Measurements from ENCODE around the gene CAMSAP2.

- TF ChIP-seq CTCF (IDR thresholded peaks at IDR 0.05; ENCODE audit: low read depth, low read length) (no peak), MAX (IDR thresholded peaks at IDR 0.05; ENCODE audit: low read depth, low read length) (no peak), POLR2A (IDR thresholded peaks at IDR 0.05; ENCODE audit: extremely low read depth, insufficient read length) (no peak), MYC (IDR thresholded peaks at IDR 0.05; ENCODE audit: low read depth, low read length) (no peak)
These were observed 63.3 kb downstream of the CAMSAP2 start for GRCh38 chr1:200802042-200802441.
